ENCODE measurements around the gene ZNF302.
"Not testable (repeated sequence)": the region's sequence is repeated elsewhere in the genome, so short reads cannot be mapped to it uniquely, and the experiment has no call there.

The ZNF302 gene

DNA sequence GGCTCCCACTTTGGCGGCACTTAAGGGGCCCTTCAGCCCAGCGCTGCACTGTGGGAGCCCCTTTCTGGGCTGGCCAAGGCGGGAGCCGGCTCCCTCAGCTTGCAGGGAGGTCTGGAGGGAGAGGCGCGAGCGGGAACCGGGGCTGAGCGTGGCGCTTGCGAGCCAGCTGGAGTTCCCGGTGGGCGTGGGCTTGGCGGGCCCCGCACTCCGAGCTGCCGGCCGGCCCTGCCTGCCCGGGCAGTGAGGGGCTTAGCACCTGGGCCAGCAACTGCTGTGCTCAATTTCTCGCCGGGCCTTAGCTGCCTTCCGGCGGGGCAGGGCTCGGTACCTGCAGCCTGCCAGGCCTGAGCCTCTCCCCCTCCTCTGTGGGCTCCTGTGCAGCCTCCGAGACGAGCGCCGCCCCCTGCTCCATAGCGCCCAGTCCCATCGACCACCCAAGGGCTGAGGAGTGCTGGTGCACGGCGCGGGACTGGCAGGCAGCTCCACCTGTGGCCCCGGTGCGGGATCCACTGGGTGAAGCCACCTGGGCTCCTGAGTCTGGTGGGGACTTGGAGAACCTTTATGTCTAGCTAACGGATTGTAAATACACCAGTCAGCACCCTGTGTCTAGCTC, 9.3 kb upstream of the ZNF302 start:
- DNase-seq = not testable (repeated sequence)

DNA sequence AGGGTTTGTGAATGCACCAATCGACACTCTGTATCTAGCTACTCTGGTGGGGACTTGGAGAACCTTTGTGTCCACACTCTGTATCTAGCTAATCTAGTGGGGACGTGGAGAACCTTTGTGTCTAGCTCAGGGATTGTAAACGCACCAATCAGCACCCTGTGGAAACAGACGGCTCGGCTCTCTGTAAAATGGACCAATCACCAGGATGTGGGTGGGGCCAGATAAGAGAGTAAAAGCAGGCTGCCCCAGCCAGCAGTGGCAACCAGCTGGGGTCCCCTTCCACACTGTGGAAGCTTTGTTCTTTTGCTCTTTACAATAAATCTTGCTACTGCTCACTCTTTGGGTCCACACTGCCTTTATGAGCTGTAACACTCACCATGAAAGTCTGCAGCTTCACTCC, 8.8 kb upstream of the ZNF302 start:
- peak in 2 of 42 donors; percentile 51 to 58 for DNase-seq
- intact Hi-C loops (cut with DNase I) = not testable (repeated sequence)

More for the DNA sequence above, 9.3 kb upstream of the ZNF302 start:
- intact Hi-C loops (cut with DNase I) = not testable (repeated sequence)

- intact Hi-C loops (cut with DNase I) = no loop called here
- DNase-seq = no peak
Measured at GRCh38 chr19:34669305-34669704, 8.2 kb upstream of the ZNF302 start.

DNA sequence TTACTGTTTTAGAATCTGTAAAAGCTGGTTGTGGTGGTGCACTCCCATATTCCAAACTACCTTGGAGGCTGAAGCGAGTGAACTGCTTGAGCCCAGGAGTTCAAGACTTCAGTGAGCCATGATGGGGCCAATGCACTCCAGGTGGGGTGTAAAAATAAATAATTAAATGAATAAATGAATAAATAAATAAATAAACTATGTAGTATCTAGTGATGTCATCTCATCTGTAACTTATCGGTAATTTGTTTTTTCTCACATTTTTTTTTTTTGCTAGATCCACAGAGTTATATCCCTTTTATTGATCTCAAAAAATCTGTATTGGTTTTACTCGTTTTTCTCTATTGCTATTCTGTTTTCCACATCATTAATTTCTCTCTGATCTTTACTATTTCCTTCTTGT, 5.5 kb upstream of the ZNF302 start:
- no peak for DNase-seq
- intact Hi-C loops (cut with DNase I) = no loop called here

- no peak for DNase-seq
- intact Hi-C loops (cut with DNase I) = no loop called here
Measured at GRCh38 chr19:34673590-34673989, 3.9 kb upstream of the ZNF302 start.

GRCh38 chr19:34675250-34675649, 2.2 kb upstream of the ZNF302 start:
- intact Hi-C loops (cut with DNase I) = no loop called here
- no peak for DNase-seq

DNA sequence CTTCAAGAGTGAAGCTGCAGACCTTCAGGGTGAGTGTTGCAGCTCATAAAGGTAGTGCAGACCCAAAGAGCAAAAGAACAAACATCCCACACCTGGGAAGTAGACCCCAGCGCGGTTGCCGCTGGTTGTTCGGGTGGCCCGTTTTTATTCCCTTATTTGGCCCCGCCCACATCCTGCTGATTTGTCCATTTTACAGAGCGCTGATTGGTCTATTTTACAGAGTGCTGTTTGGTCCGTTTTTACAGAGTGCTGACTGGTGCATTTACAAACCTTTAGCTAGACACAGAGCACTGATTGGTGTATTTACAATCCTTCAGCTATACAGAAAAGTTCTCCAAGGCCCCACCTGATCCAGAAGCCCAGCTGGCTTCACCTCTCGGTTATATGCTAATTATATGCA, 1.6 kb upstream of the ZNF302 start:
- DNase-seq = no peak
- intact Hi-C loops (cut with DNase I) = loop anchor here (2.0 kb wide), 1 partner anchor 97 kb away; the partner anchor contains the start of gene ZNF599

DNA sequence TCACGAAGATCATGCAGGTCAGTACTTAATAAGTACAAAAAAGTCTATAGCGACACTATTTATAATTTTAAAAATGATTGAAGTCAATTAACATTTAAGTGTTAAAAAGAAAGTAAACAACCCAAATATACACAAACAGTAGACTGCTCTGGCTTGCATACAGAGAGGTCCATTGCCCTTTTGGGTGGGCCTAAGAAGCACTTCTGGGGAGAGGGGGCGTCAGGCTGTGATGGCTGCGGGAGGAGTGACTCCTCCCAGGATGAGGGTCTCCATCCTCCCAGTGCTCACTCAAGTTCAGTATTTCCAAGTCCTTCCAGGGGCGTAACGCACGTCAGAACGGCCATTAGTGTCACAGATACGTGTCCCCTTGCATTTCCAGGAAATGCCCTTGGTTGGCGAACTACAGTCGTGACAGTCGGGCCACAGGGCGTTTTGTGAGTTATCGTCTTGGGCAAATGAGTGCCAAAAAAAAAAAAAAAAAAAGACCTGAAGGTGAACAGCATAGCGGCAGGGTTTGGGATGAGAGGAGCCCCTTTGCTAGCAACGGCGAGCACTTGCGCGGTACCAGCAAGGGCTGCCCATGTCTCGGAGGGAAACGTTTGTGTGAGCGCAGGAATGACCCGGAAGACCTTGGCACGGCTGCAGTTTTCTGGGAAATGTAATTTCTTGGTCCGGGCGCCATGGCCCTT, 637 bp upstream of the ZNF302 start, which contains the start of gene SCGB2B2:
TSS of gene SCGB2B2 (minus strand) at position 463 of the 689 bp plus-strand sequence. CDS start 82,596 bp downstream, outside the sequence.
- DNase-seq = peak in 41 of 42 donors; percentile 84 to 95 (median 89)

DNA sequence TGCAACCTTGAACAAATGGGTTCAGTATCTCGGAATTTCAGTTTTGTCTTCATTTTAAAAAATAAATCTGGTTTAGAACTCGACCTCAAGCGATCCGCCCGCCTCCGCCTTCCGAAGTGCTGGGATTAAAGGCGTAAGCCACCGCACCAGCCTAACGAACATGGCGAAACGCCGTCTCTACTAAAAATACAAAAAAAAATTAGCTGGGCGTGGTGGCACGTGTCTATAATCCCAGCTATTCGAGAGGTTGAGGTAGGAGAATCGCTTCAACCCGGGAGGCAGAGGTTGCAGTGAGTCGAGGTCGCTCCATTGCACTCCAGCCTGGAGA, 571 bp downstream of the ZNF302 start:
- DNase-seq = peak in 19 of 42 donors; percentile 5 to 64 (median 42)
- intact Hi-C loops (cut with DNase I) = no loop called here

More for the DNA sequence above, 637 bp upstream of the ZNF302 start, which contains the start of gene SCGB2B2:
- intact Hi-C loops (cut with DNase I) = loop anchor here (2.0 kb wide), 1 partner anchor 96 kb away; the partner anchor contains the start of gene ZNF599

- DNase-seq = no peak
- intact Hi-C loops (cut with DNase I) = no loop called here
Measured at GRCh38 chr19:34678421-34678820, 943 bp downstream of the ZNF302 start.

- intact Hi-C loops (cut with DNase I) = no loop called here
- DNase-seq = no peak
Measured at GRCh38 chr19:34681478-34681877, 4.0 kb downstream of the ZNF302 start.

DNA sequence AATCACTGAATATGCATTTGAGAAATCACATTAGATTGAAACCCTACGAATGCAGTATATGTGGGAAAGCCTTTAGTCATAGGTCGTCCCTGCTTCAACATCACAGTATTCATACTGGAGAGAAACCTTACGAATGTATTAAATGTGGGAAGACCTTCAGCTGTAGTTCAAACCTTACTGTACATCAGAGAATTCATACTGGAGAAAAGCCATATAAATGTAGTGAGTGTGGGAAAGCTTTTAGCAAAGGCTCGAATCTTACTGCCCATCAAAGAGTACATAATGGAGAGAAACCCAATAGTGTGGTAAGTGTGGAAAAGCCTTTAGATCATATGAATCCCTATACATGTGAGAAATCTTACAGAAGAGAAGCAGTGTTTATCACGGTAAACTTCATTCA, 7.8 kb downstream of the ZNF302 start:
- DNase-seq; intact Hi-C loops (cut with DNase I): not testable (repeated sequence)

GRCh38 chr19:34686455-34686854, 9.0 kb downstream of the ZNF302 start:
- intact Hi-C loops (cut with DNase I) = no loop called here

GRCh38 chr19:34687348-34687747, 9.9 kb downstream of the ZNF302 start:
- DNase-seq = no peak
- intact Hi-C loops (cut with DNase I) = no loop called here

More at GRCh38 chr19:34686455-34686854, 9.0 kb downstream of the ZNF302 start:
- no peak for DNase-seq

DNA sequence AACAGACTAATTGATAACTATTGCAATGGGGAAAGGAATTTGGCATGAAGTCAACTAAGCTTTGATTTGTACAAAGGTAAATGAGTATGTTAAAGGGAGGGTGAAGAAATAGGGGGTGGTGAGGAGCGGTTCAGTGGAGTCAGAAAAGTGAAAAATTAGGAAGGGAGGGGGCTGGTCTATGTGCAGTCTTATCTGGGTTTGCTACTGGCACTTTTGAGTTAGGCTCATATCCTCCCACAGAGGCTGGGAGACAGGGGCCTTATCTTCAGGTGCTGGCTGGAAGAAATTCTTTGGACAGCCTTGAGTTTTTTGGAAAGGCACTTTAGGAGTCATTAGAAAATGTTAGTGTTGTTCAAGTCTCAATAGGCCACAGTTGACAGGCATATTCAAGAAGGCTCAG, 11.1 kb downstream of the ZNF302 start:
- DNase-seq = no peak
- intact Hi-C loops (cut with DNase I) = no loop called here

GRCh38 chr19:34690372-34690771, 12.9 kb downstream of the ZNF302 start:
- intact Hi-C loops (cut with DNase I) = no loop called here
- DNase-seq = no peak

GRCh38 chr19:34692549-34692948, 15.1 kb downstream of the ZNF302 start:
- intact Hi-C loops (cut with DNase I) = no loop called here

DNA sequence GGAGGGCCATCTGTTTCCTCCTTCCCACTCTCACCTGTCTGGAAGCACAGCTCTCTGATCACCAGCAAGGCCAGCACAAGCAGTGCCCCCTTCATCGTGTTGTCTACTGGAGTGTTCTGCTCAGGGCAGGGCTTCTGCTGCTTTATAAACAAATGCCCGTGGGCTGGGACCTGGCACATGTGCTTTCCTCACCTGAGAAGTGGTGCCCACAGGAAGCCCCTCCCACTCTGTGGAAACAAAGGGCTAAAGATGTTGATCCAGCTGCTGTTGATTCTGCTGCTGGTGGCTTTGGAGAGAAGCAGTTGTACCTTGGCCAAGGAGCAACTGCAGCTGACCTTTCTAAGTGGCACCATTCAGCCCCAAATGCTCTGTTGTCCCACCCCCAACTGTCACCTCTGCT, 30.2 kb downstream of the ZNF302 start:
- intact Hi-C loops (cut with DNase I) = no loop called here
- DNase-seq = no peak

More at GRCh38 chr19:34692549-34692948, 15.1 kb downstream of the ZNF302 start:
- no peak for DNase-seq

GRCh38 chr19:34711890-34712289, 34.4 kb downstream of the ZNF302 start:
- no peak for DNase-seq
- intact Hi-C loops (cut with DNase I) = loop anchor here (2.0 to 5.0 kb wide), 2 partner anchors 70 to 211 kb away; no protein-coding TSS in a partner anchor
